HG03097 (cell line): Measurements from ENCODE around the gene KDM3A.

Source experiments
- ATAC-seq: cut with Tn5 transposase; IDR thresholded peaks from one replicate; pipeline ENCODE4 v1.9.1; 2021; ENCODE audit not compliant: unreplicated experiment, low FRiP score

Gene KDM3A

GRCh38 chr2:86513948-86514660 lies 72.9 kb downstream of the KDM3A start:
- no peak for ATAC-seq

DNA sequence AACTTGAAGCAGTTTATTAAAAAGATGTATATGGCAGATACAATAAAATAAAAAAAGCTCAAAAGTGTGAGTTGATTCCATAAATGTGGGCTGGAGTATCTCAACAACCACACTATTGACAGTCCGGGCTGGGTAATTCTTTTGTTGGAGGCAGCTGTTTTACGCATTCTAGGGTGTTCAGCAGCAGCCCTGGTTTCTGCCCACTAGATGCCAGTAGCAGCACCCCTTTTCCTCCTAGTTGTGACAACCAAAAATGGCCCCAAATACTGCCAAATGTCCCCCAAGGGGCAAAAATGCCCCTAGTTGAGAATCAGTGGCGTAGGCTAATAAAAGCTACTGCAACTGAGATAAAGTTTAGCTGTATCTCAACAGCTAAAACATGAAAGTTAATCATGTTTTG lies 77.3 kb downstream of the KDM3A start:
- ATAC-seq = no peak

GRCh38 chr2:86519349-86519748 lies 78.2 kb downstream of the KDM3A start:
- no peak for ATAC-seq

DNA sequence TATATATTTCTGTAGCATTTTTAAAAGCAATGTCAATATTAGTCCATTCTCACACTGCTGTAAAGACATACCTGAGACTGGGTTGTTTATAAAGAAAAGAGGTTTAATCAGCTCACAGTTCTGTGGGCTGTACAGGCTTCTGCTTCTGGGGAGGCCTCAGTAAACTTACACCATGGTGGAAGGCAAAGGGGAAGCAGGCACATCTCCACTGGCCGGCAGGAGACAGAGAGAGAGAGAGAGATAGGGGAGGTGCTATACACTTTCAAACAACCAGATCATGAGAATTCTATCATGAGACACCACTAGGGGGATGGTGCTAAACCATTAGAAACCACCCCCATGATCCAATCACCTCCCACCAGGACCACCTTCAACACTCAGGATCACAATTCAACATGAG lies 79.0 kb downstream of the KDM3A start:
- ATAC-seq = no peak

GRCh38 chr2:86521922-86522321 lies 80.8 kb downstream of the KDM3A start:
- ATAC-seq = no peak

DNA sequence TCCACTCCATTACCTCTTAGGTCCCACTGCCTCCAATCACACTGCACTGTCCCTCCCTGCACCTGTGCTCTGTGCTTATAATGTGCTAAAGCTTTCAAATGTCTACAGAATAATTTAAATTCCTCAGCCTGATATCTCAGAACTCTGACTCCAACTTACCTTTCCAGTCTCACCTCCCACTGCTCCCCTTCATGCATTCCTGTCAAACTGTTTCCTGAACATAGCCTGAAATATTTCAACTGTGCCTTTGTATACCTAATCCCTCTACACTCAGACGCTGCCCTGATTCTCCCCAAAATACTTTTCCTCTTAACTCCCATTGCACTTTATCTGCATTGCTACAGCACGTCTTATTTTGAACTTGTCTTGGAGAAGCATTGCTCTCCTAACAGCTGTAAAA lies 81.5 kb downstream of the KDM3A start:
- ATAC-seq = no peak

DNA sequence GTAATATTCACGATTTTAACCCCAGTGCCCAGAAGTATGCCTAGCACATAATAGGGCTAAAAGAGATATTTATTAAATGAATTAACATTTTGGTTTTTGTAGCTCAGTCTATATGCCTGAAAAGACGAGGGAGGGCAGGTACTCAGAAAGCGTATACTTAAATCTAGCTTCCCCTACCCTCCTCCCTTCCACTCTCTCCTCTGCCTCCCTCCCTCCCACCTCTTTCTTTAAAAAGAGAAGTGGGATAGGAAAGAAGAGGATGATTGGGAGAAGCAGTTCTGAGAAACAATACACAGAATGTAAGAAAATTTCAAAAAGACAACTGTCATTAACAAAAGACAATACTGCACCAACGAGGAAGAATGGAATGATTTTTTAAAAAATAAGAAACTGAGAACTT lies 82.3 kb downstream of the KDM3A start:
- no peak for ATAC-seq

DNA sequence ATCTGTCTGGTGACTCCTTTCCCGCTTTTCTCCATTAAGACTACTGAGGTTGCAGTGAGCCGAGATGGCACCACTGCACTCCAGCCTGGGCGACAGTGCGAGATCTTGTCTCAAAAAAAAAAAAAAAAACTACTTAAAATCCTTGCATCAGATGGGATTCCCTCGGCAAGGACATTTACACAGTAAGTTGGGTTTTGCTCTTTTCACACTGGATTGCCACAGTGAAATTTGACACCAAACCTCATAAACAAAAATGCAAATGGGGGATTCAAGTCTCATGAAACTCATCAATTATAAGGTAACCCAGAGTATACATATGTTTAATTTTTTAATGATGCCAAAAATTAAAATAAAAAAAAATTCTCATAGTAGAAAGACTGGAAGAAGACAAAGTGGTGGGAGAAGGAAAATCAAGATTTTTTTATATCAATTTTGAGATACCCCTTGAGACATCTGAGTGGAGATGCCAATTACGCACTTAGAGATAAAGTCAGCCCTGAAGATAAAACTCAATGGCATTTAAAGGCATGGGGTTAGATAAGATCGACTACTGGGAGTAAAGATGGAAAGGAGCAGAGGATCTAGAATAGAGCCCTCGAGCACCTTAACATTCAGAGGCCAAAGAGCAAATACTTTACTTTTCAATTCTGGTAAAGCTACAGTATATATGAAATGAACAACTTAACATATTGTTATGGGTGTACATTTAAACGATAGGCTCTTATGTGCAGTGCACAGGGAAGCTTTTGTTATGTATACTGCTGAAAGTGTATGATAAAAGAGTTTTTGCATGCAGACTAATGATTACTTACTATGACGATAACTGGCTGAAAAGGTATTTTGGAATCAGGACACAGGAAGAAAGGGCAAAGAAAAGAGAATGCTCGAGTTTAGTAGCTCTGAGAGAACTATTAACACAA lies 84.5 kb downstream of the KDM3A start:
- ATAC-seq = no peak

DNA sequence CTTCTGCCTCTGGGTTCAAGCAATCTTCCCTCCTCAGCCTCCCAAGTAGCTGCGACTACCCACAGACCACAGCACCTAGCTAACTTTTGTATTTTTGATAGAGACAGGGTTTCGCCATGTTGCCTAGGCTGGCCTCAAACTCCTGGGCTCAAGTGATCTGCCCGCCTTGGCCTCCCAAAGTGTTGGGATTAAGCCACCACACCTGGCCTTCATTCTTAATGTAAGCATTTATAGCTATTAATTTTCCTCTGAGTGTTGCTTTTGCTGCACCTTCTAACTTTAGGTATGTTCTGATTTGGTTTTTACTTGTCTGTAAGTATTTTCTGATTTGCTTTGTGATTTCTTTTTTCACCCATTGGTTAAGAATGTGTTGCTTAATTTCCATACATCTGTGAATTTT lies 92.4 kb downstream of the KDM3A start:
- ATAC-seq = no peak

DNA sequence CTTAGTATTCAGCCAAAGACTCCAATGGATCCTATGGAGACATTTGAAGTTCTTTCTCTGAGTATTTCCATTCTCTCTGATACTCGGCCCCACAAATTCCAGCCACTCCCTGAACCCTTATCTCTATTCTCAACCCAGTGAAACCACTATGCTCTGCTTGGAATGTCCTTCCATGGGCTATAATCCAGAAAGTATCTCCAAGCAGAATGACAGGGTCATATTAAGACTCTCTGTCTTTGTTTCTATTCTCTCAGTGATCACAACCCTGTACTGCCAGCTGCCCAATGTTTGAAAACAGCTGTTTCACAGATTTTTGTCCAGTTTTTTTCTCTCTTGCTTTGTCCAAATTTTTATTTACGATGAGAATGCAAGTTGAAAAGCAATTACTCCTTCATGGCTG lies 100.2 kb downstream of the KDM3A start:
- no peak for ATAC-seq
